H9 (cell line): Measurements from ENCODE around the gene MRPL43. TPM values are rescaled to one million over a fixed set of nuclear protein-coding genes. Genes with fewer than 3 reads are reported as not detected.

Source experiments
- DNase-seq: peaks from one replicate; pipeline ENCODE4 v3.0.0-alpha.2; 2017
- H2AFZ ChIP-seq: one replicate; pipeline ENCODE4 v1.6.1; 2013; ENCODE audit warnings: mild to moderate bottlenecking, low read length, control low read depth, moderate library complexity
- H2AK5ac ChIP-seq: 2 replicates; pipeline ENCODE4 v1.6.1; 2013; ENCODE audit warnings: low read length, control low read depth, mixed read lengths; ENCODE audit not compliant: insufficient read length
- H2BK120ac ChIP-seq: one replicate; pipeline ENCODE4 v1.6.1; 2013; ENCODE audit warnings: low read depth, mild to moderate bottlenecking, low read length, control low read depth, inconsistent platforms; ENCODE audit not compliant: poor library complexity, severe bottlenecking
- H2BK12ac ChIP-seq: 2 replicates; pipeline ENCODE4 v1.6.1; 2013; ENCODE audit warnings: low read length, control low read depth, mixed read lengths, low read depth; ENCODE audit not compliant: insufficient read length
- H2BK15ac ChIP-seq: 2 replicates; pipeline ENCODE4 v1.6.1; 2013; ENCODE audit warnings: low read depth, low read length, control low read depth
- H2BK20ac ChIP-seq: one replicate; pipeline ENCODE4 v1.6.1; 2013; ENCODE audit warnings: low read depth, mild to moderate bottlenecking, low read length, control low read depth, inconsistent platforms; ENCODE audit not compliant: poor library complexity, severe bottlenecking
- H2BK5ac ChIP-seq: 2 replicates; pipeline ENCODE4 v1.6.1; 2013; ENCODE audit warnings: low read length, control low read depth, mixed read lengths; ENCODE audit not compliant: insufficient read length
- H3K14ac ChIP-seq: 2 replicates; pipeline ENCODE4 v1.6.1; 2013; ENCODE audit warnings: low read length, control low read depth; ENCODE audit not compliant: insufficient read depth
- H3K18ac ChIP-seq: 2 replicates; pipeline ENCODE4 v1.6.1; 2013; ENCODE audit warnings: low read depth, mild to moderate bottlenecking, mixed read lengths, low read length, control low read depth; ENCODE audit not compliant: insufficient read length
- H3K23ac ChIP-seq: 2 replicates; pipeline ENCODE4 v1.6.1; 2013; ENCODE audit warnings: low read length, control low read depth, mixed read lengths, low read depth; ENCODE audit not compliant: insufficient read length
- H3K23me2 ChIP-seq: 2 replicates; pipeline ENCODE4 v1.6.1; 2013; ENCODE audit warnings: low read depth, mild to moderate bottlenecking, mixed read lengths, low read length, control low read depth; ENCODE audit not compliant: insufficient read length, poor library complexity, severe bottlenecking
- H3K27ac ChIP-seq: 2 replicates; pipeline ENCODE4 v1.5.1; 2013; ENCODE audit warnings: low read length, control low read depth, mixed read lengths, low read depth; ENCODE audit not compliant: insufficient read length
- H3K27me3 ChIP-seq: 2 replicates; pipeline ENCODE4 v1.6.1; 2013; ENCODE audit warnings: low read length, control low read depth, inconsistent platforms; ENCODE audit not compliant: insufficient read depth
- H3K4ac ChIP-seq: 2 replicates; pipeline ENCODE4 v1.6.1; 2013; ENCODE audit warnings: low read depth, mild to moderate bottlenecking, control low read depth, inconsistent platforms, low read length, moderate library complexity
- H3K4me1 ChIP-seq: 2 replicates; pipeline ENCODE4 v1.6.1; 2013; ENCODE audit warnings: low read length, control low read depth, inconsistent platforms; ENCODE audit not compliant: insufficient read depth
- H3K4me2 ChIP-seq: 2 replicates; pipeline ENCODE4 v1.6.1; 2013; ENCODE audit warnings: low read length, control low read depth, mixed read lengths; ENCODE audit not compliant: insufficient read length, insufficient read depth
- H3K56ac ChIP-seq: 2 replicates; pipeline ENCODE4 v1.6.1; 2013; ENCODE audit warnings: low read depth, mild to moderate bottlenecking, mixed read lengths, low read length, control low read depth; ENCODE audit not compliant: insufficient read length
- H3K79me1 ChIP-seq: 2 replicates; pipeline ENCODE4 v1.6.1; 2013; ENCODE audit warnings: low read depth, mild to moderate bottlenecking, moderate library complexity, low read length, control low read depth, inconsistent platforms; ENCODE audit not compliant: insufficient read depth, poor library complexity, severe bottlenecking
- H3K79me2 ChIP-seq: 2 replicates; pipeline ENCODE4 v1.6.1; 2013; ENCODE audit warnings: low read length, control low read depth, inconsistent platforms; ENCODE audit not compliant: insufficient read depth
- H3K9ac ChIP-seq: 2 replicates; pipeline ENCODE4 v1.6.1; 2013; ENCODE audit warnings: low read length, control low read depth, mixed read lengths; ENCODE audit not compliant: insufficient read length; ENCODE audit errors: extremely low read depth
- H3K9me3 ChIP-seq: one replicate; pipeline ENCODE4 v1.6.1; 2013; ENCODE audit warnings: low read depth, low read length, inconsistent platforms; ENCODE audit not compliant: control insufficient read depth
- H3T11ph ChIP-seq: one replicate; pipeline ENCODE4 v1.6.1; 2013; ENCODE audit warnings: mild to moderate bottlenecking, low read length, control low read depth, inconsistent platforms
- H4K20me1 ChIP-seq: one replicate; pipeline ENCODE4 v1.6.1; 2013; ENCODE audit not compliant: control insufficient read depth, insufficient read length, insufficient read depth
- H4K5ac ChIP-seq: 2 replicates; pipeline ENCODE4 v1.6.1; 2013; ENCODE audit warnings: low read depth, mild to moderate bottlenecking, mixed read lengths, low read length, control low read depth; ENCODE audit not compliant: insufficient read length
- H4K8ac ChIP-seq: replicated peaks from 2 replicates; pipeline ENCODE4 v1.6.1; 2013; ENCODE audit warnings: low read length, control low read depth, mixed read lengths, low read depth; ENCODE audit not compliant: insufficient read length
- H4K91ac ChIP-seq: 2 replicates; pipeline ENCODE4 v1.6.1; 2013; ENCODE audit warnings: low read depth, mild to moderate bottlenecking, moderate library complexity, mixed read lengths, low read length, control low read depth; ENCODE audit not compliant: insufficient read length
- H3K27ac Mint-ChIP-seq, 3 experiments: 2 replicates in 2 of 3; 3 replicates in 1 of 3; pipeline ENCODE4 v1.8.0; 2020 to 2021; ENCODE audit warnings: mixed read lengths in 3 of 3, mild to moderate bottlenecking in 1 of 3, moderate library complexity in 1 of 3
- H3K27me3 Mint-ChIP-seq: 2 replicates; pipeline ENCODE4 v1.8.0; 2021; ENCODE audit warnings: low read depth, mild to moderate bottlenecking, moderate library complexity, mixed read lengths
- H3K36me3 Mint-ChIP-seq, 3 experiments: 2 replicates in 2 of 3; 3 replicates in 1 of 3; pipeline ENCODE4 v1.8.0; 2020 to 2021; ENCODE audit warnings: low read depth in 3 of 3, mixed read lengths in 3 of 3; ENCODE audit not compliant: insufficient read depth in 1 of 3
- H3K4me1 Mint-ChIP-seq, 2 experiments: 2 replicates each; pipeline ENCODE4 v1.8.0; 2020; ENCODE audit warnings: mixed read lengths in 2 of 2
- H3K4me3 Mint-ChIP-seq, 2 experiments: 2 replicates in 1 of 2; 3 replicates in 1 of 2; pipeline ENCODE4 v1.8.0; 2020 to 2021; ENCODE audit warnings: mild to moderate bottlenecking in 2 of 2, mixed read lengths in 2 of 2, moderate library complexity in 1 of 2
- H3K9me3 Mint-ChIP-seq, 2 experiments: 2 replicates in 1 of 2; 3 replicates in 1 of 2; pipeline ENCODE4 v1.8.0; 2020; ENCODE audit warnings: mild to moderate bottlenecking in 2 of 2, mixed read lengths in 2 of 2, moderate library complexity in 1 of 2
- WGBS: extraction: QIAGEN DNeasy Blood & Tissue Kit; methylation state at CpG from one replicate; pipeline ENCODE4 v1.1.7; 2013; ENCODE audit warnings: missing lambda C conversion rate, low lambda C conversion rate, mixed read lengths; ENCODE audit not compliant: insufficient read length; ENCODE audit errors: extremely low coverage; 5-methylcytosine and 5-hydroxymethylcytosine counted together
- total RNA-seq: library from RNA; stranded (reverse); gene quantifications from 2 replicates; pipeline ENCODE4 v1.2.1, GENCODE V29; 2021
- TF ChIP-seq, protein P1 (sequence below): fragments of 200-600 bp; sonication (generic); conservative IDR thresholded peaks from 3 replicates; pipeline ENCODE4 v1.8.0; 2021; ENCODE audit warnings: antibody characterized with exemption, mild to moderate bottlenecking

The MRPL43 gene
- total RNA-seq, 1 experiment from 2014 or later: 70.3 TPM

DNA sequence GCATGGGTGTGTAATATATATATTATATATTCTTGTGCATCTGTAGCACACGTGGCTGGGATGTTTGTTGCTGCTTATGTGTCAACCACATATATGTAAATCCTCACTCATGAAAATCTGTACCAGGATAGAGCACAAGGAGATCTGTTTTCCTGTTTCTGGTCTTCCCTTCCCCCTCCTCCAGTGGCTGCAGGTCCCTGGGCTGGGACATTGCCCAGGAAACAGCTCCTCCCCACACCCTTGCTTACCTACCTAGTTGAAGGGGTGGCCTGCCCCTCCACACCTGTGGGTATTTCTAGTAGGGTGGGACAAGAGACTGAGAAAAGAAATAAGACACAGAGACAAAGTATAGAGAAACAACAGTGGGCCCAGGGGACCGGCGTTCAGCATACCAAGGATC, 46.0 kb upstream of the MRPL43 start:
- peaks cover 13% of the 10 kb centered on the region for H3K23me2 ChIP-seq
- Mint-ChIP-seq H3K27ac (no peak overlapping the region), H3K27me3 (peaks cover 78% of the 10 kb centered on the region)

More for the DNA sequence above, 46.0 kb upstream of the MRPL43 start:
- Histone ChIP-seq H3K14ac (no peak overlapping the region), H2BK12ac (no peak overlapping the region), H3K23ac (no peak overlapping the region), H3K27ac (no peak overlapping the region), H2AK5ac (no peak overlapping the region), H3K4me1 (0 out of 2 replicates have a peak, but pooled peaks cover 4% of the 10 kb centered on the region), H3K27me3 (peaks cover 4% of the 10 kb centered on the region; the same call in 1 of the 2 replicates), H2BK5ac (no peak overlapping the region), H3K9me3 (no peaks in the 10 kb centered on the region), H2BK120ac (no peak overlapping the region), H3K79me1 (no peaks in the 10 kb centered on the region), H3K56ac (no peak overlapping the region), H4K20me1 (no peaks in the 10 kb centered on the region), H4K8ac (no peak overlapping the region), H4K91ac (no peak overlapping the region), H2AFZ (no peak overlapping the region), H3K18ac (no peak overlapping the region), H4K5ac (no peak overlapping the region), H3K79me2 (no peaks in the 10 kb centered on the region), H2BK15ac (no peak overlapping the region), H3T11ph (no peak overlapping the region), H3K4ac (no peak overlapping the region), H3K9ac (no peak overlapping the region), H3K4me2 (no peak overlapping the region), H2BK20ac (no peak overlapping the region)
- TF ChIP-seq, protein P1, sequence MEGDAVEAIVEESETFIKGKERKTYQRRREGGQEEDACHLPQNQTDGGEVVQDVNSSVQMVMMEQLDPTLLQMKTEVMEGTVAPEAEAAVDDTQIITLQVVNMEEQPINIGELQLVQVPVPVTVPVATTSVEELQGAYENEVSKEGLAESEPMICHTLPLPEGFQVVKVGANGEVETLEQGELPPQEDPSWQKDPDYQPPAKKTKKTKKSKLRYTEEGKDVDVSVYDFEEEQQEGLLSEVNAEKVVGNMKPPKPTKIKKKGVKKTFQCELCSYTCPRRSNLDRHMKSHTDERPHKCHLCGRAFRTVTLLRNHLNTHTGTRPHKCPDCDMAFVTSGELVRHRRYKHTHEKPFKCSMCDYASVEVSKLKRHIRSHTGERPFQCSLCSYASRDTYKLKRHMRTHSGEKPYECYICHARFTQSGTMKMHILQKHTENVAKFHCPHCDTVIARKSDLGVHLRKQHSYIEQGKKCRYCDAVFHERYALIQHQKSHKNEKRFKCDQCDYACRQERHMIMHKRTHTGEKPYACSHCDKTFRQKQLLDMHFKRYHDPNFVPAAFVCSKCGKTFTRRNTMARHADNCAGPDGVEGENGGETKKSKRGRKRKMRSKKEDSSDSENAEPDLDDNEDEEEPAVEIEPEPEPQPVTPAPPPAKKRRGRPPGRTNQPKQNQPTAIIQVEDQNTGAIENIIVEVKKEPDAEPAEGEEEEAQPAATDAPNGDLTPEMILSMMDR: no peak
- H3K9me3 Mint-ChIP-seq: no peaks in the 10 kb centered on the region; a peak in 1 of 5 replicates
- no peaks in the 10 kb centered on the region for H3K36me3 Mint-ChIP-seq
- peaks cover 27 to 37% of the 10 kb centered on the region in 2 experiments for H3K4me1 Mint-ChIP-seq
- no peak for DNase-seq
- H3K4me3 Mint-ChIP-seq: no peak overlapping the region
- WGBS: no CpG with 5 or more reads among the region's 3 CpGs
